CD8-positive, alpha-beta memory T cell (primary cell): ENCODE results near the gene KCTD7. TPM values are rescaled to one million over a fixed set of nuclear protein-coding genes. Genes with fewer than 3 reads are reported as not detected.
"Not testable (repeated sequence)": the region's sequence is repeated elsewhere in the genome, so short reads cannot be mapped to it uniquely, and the experiment has no call there.

Experiments used
- CTCF ChIA-PET: fragments of 350-600 bp; sonication (Branson Sonifier 250); formaldehyde crosslinking; loops from one replicate; lab custom pipeline; 2021; ENCODE audit warnings: antibody characterized with exemption; lab: Charles Lee
- POLR2A ChIA-PET: fragments of 350-600 bp; sonication (Branson Sonifier 250); formaldehyde crosslinking; loops from one replicate; lab custom pipeline; 2021; ENCODE audit warnings: antibody characterized with exemption; lab: Charles Lee
- DNase-seq, 5 donors: peaks; one replicate each; pipeline versions ENCODE4 v3.0.0 to v3.0.0-alpha.2; 2020 to 2022; ENCODE audit warnings: mixed read lengths in 1 of 5
- H3K27ac ChIP-seq: one replicate; pipeline ENCODE4 v1.7.0; 2013; ENCODE audit warnings: low read depth, mild to moderate bottlenecking, low read length, moderate library complexity
- H3K27me3 ChIP-seq: 2 replicates; pipeline ENCODE4 v1.7.0; 2013; ENCODE audit warnings: low read length, mild to moderate bottlenecking; ENCODE audit not compliant: insufficient read depth, poor library complexity, severe bottlenecking
- H3K36me3 ChIP-seq: 2 replicates; pipeline ENCODE4 v1.7.0; 2013; ENCODE audit warnings: mild to moderate bottlenecking, low read length, moderate library complexity; ENCODE audit not compliant: insufficient read depth
- H3K4me1 ChIP-seq: 2 replicates; pipeline ENCODE4 v1.7.0; 2013; ENCODE audit warnings: mild to moderate bottlenecking, low read length, moderate library complexity; ENCODE audit not compliant: insufficient read depth
- H3K4me3 ChIP-seq: 2 replicates; pipeline ENCODE4 v1.7.0; 2013; ENCODE audit warnings: mild to moderate bottlenecking, low read length
- H3K9me3 ChIP-seq: 2 replicates; pipeline ENCODE4 v1.7.0; 2013; ENCODE audit warnings: mild to moderate bottlenecking, low read length
- H3K27ac Mint-ChIP-seq, 8 donors: one replicate each; pipeline ENCODE4 v1.8.0; 2020 to 2021; ENCODE audit warnings: mixed read lengths in 8 of 8, mild to moderate bottlenecking in 6 of 8, inconsistent platforms in 3 of 8, moderate library complexity in 3 of 8
- H3K27me3 Mint-ChIP-seq, 2 donors: one replicate each; pipeline ENCODE4 v1.8.0; 2020 to 2021; ENCODE audit warnings: mixed read lengths in 2 of 2, mild to moderate bottlenecking in 1 of 2, moderate library complexity in 1 of 2
- H3K36me3 Mint-ChIP-seq, 3 donors: one replicate each; pipeline ENCODE4 v1.8.0; 2020 to 2021; ENCODE audit warnings: mixed read lengths in 3 of 3, inconsistent platforms in 1 of 3, mild to moderate bottlenecking in 1 of 3
- H3K4me1 Mint-ChIP-seq, 3 donors: one replicate each; pipeline ENCODE4 v1.8.0; 2020 to 2021; ENCODE audit warnings: mixed read lengths in 3 of 3, inconsistent platforms in 1 of 3, mild to moderate bottlenecking in 1 of 3
- H3K4me3 Mint-ChIP-seq, 7 donors: one replicate each; pipeline ENCODE4 v1.8.0; 2020 to 2021; ENCODE audit warnings: mixed read lengths in 7 of 7, mild to moderate bottlenecking in 6 of 7, moderate library complexity in 4 of 7, inconsistent platforms in 2 of 7
- H3K9me3 Mint-ChIP-seq, 5 donors: one replicate each; pipeline ENCODE4 v1.8.0; 2020 to 2022; ENCODE audit warnings: mixed read lengths in 5 of 5, mild to moderate bottlenecking in 3 of 5, moderate library complexity in 2 of 5, inconsistent platforms in 1 of 5
- polyA plus RNA-seq: library from polyadenylated mRNA; unstranded; fragments of 300-500 nt; fragmentation: Illumina TruSeq; gene quantifications from one replicate; pipeline ENCODE4 v1.2.3, GENCODE V29; 2021
- total RNA-seq, 2 experiments: library from RNA; stranded (reverse); gene quantifications; one replicate each; pipeline ENCODE4 v1.2.3, GENCODE V29; 2021

Gene KCTD7
- total and polyA plus RNA-seq, 3 experiments from 2014 or later = 11.6 to 17.1 (median 12.5) TPM

GRCh38 chr7:66627151-66627681 is 1.5 kb upstream of the KCTD7 start:
- POLR2A ChIA-PET = interaction anchor here (0.7 to 3.1 kb wide), 4 partner anchors 9 to 179 kb away, joined by 3 to 14 read pairs (median 8); no protein-coding TSS in a partner anchor
- DNase-seq = no peak
- peaks cover 0 to 12% (median 0%) of the 10 kb centered on the region in 3 donors for H3K36me3 Mint-ChIP-seq
- no peak overlapping the region for H3K4me3 ChIP-seq
- H3K27me3 ChIP-seq = no peaks in the 10 kb centered on the region
- H3K4me3 Mint-ChIP-seq = peak overlapping the region; percentile 70 to 91 (median 80)
- peaks cover 33% of the 10 kb centered on the region for H3K4me1 ChIP-seq
- H3K9me3 Mint-ChIP-seq = no peaks in the 10 kb centered on the region
- CTCF ChIA-PET = interaction anchor here (1.4 to 3.0 kb wide), 2 partner anchors 27 to 70 kb away, joined by 4 to 11 read pairs; no protein-coding TSS in a partner anchor
- no peaks in the 10 kb centered on the region for H3K9me3 ChIP-seq
- H3K27me3 Mint-ChIP-seq = peaks cover 0 to 4% of the 10 kb centered on the region in 2 donors
- peak overlapping the region; percentile 59 to 97 (median 73) for H3K27ac Mint-ChIP-seq
- peaks cover 31 to 40% (median 34%) of the 10 kb centered on the region in 3 donors for H3K4me1 Mint-ChIP-seq
- H3K27ac ChIP-seq = no peak overlapping the region
- H3K36me3 ChIP-seq = no peaks in the 10 kb centered on the region

GRCh38 chr7:66627881-66628360 is 760 bp upstream of the KCTD7 start:
- H3K4me1 Mint-ChIP-seq = peaks cover 36 to 47% (median 41%) of the 10 kb centered on the region in 3 donors
- peak overlapping the region; percentile 90 for H3K4me3 ChIP-seq
- peak overlapping the region; percentile 89 to 98 (median 92) for H3K4me3 Mint-ChIP-seq
- POLR2A ChIA-PET = interaction anchor here (0.7 to 3.1 kb wide), 6 partner anchors 9 to 178 kb away, joined by 3 to 14 read pairs (median 5); partner anchors contain the start of gene RABGEF1
- H3K27ac ChIP-seq = peak overlapping the region; percentile 94
- DNase-seq = peak in 3 of 5 donors; percentile 9 to 53 (median 17)
- peaks cover 0 to 4% of the 10 kb centered on the region in 2 donors for H3K27me3 Mint-ChIP-seq
- H3K36me3 ChIP-seq = no peaks in the 10 kb centered on the region
- H3K9me3 ChIP-seq = no peaks in the 10 kb centered on the region
- peaks cover 38% of the 10 kb centered on the region for H3K4me1 ChIP-seq
- CTCF ChIA-PET = interaction anchor here (1.4 to 3.0 kb wide), 2 partner anchors 27 to 70 kb away, joined by 4 to 11 read pairs; no protein-coding TSS in a partner anchor
- H3K27me3 ChIP-seq = no peaks in the 10 kb centered on the region
- peaks cover 0 to 16% (median 1%) of the 10 kb centered on the region in 3 donors for H3K36me3 Mint-ChIP-seq
- no peaks in the 10 kb centered on the region for H3K9me3 Mint-ChIP-seq
- H3K27ac Mint-ChIP-seq = peak overlapping the region; percentile 92 to 98 (median 94)

DNA sequence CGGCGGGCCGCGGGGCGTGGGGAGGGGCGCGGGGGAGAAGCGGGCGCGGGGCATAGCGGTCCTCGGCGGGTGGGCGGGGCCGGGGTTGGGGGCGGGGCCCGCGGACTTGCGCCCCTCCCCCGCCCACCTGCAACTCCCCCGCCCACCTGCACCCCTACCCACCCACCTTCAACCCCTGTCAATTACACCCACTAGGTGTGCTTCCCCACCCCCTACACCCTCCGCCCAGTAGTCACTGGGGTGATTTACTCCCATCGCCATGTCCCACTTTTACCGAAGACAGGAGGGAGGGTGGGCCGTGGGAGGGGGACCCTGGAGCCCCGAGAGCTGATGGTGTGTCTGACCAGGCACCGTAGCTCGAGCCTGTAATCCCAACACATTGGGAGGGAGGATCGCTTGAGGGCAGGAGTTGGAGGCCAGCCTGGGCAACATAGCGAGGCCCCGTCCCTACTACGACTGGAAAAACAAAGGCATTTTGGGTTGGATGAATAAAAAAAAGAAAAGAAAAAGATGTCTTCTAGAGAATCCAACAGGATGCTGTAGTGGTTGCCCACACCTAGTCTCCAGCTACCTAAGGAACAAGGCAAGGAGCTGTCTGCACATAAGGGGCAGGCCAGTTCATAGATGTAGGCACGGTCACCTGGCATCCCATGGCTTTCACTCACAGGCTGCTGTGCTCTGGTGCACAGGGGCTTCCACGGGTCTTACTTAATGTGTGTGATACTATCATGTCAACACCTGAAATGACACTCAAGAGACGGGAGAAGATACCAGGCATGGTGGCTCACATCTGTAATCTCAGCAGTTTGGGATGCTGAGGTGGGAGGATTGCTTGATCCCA is 761 bp downstream of the KCTD7 start:
- Histone ChIP-seq H3K4me1 (peaks cover 41% of the 10 kb centered on the region), H3K36me3 (peaks cover 8% of the 10 kb centered on the region), H3K27me3 (no peaks in the 10 kb centered on the region), H3K9me3 (no peaks in the 10 kb centered on the region), H3K4me3 (peak overlapping the region; percentile 58), H3K27ac (peak overlapping the region; percentile 70)
- POLR2A ChIA-PET = interaction anchor here (0.6 to 3.1 kb wide), 7 partner anchors 13 to 759 kb away, joined by 3 to 14 read pairs (median 4); partner anchors contain the start of genes RABGEF1 and TYW1
- H3K4me1 Mint-ChIP-seq = peaks cover 48 to 58% (median 51%) of the 10 kb centered on the region in 3 donors
- H3K27ac Mint-ChIP-seq = peak overlapping the region; percentile 89 to 98 (median 92)
- H3K36me3 Mint-ChIP-seq = peaks cover 0 to 28% (median 4%) of the 10 kb centered on the region in 3 donors
- no peak for DNase-seq
- no peaks in the 10 kb centered on the region for H3K9me3 Mint-ChIP-seq
- peak overlapping the region; percentile 72 to 97 (median 89) for H3K4me3 Mint-ChIP-seq
- H3K27me3 Mint-ChIP-seq = peaks cover 0 to 4% of the 10 kb centered on the region in 2 donors
- CTCF ChIA-PET = interaction anchor here (1.2 to 3.0 kb wide), 2 partner anchors 8 to 25 kb away, joined by 3 to 11 read pairs; no protein-coding TSS in a partner anchor

DNA sequence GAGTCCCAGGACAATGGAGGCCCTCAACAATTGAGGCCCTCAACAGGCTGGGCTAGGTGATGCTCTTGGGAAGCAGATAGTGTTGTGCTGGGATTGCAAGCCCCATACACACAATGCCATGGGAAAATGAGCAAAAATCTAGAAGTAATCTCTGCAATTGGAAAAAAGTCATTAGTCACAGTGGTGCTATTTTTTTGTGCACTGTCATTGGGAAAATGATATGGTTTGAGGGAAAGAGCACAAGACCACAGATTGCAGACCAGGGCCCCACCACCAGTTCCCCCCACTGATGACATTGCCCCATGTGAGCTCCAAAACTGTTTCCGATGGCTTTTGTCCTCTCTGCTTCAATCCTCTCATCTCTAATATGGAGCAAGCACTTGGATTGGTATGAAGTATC is 1.9 kb downstream of the KCTD7 start:
- Histone ChIP-seq H3K36me3 (peaks cover 10% of the 10 kb centered on the region), H3K4me1 (peaks cover 44% of the 10 kb centered on the region), H3K27ac (no peak overlapping the region), H3K27me3 (no peaks in the 10 kb centered on the region), H3K4me3 (no peak overlapping the region), H3K9me3 (no peaks in the 10 kb centered on the region)
- Mint-ChIP-seq H3K27me3 (peaks cover 0 to 1% of the 10 kb centered on the region in 2 donors), H3K4me1 (peaks cover 49 to 66% (median 54%) of the 10 kb centered on the region in 3 donors), H3K27ac (peak overlapping the region; percentile 78 to 98 (median 90)), H3K9me3 (no peaks in the 10 kb centered on the region), H3K4me3 (peak overlapping the region; percentile 71 to 91 (median 84)), H3K36me3 (peaks cover 0 to 34% (median 5%) of the 10 kb centered on the region in 3 donors)
- ChIA-PET CTCF (interaction anchor here (2.9 kb wide), 1 partner anchor 73 kb away, joined by 11 read pairs; no protein-coding TSS in a partner anchor), POLR2A (interaction anchor here (1.1 to 3.4 kb wide), 2 partner anchors 20 to 24 kb away, joined by 3 to 20 read pairs; no protein-coding TSS in a partner anchor)
- no peak for DNase-seq

GRCh38 chr7:66631471-66631870 is 2.8 kb downstream of the KCTD7 start:
- Mint-ChIP-seq H3K9me3 (no peaks in the 10 kb centered on the region), H3K4me1 (peaks cover 51 to 71% (median 54%) of the 10 kb centered on the region in 3 donors), H3K27me3 (peaks cover 0 to 1% of the 10 kb centered on the region in 2 donors), H3K27ac (peak overlapping the region; percentile 43 to 98 (median 88)), H3K36me3 (peaks cover 0 to 34% (median 5%) of the 10 kb centered on the region in 3 donors), H3K4me3 (peak overlapping the region; percentile 71 to 91 (median 84))
- peak in 2 of 5 donors; percentile 50 to 54 for DNase-seq
- Histone ChIP-seq H3K36me3 (peaks cover 10% of the 10 kb centered on the region), H3K27me3 (no peaks in the 10 kb centered on the region), H3K27ac (peak overlapping the region; percentile 12), H3K4me3 (peak overlapping the region; percentile 34), H3K4me1 (peaks cover 44% of the 10 kb centered on the region), H3K9me3 (no peaks in the 10 kb centered on the region)
- ChIA-PET CTCF (interaction anchor here (0.9 to 2.9 kb wide), 2 partner anchors 18 to 74 kb away, joined by 3 to 11 read pairs; no protein-coding TSS in a partner anchor), POLR2A (interaction anchor here (0.7 to 3.4 kb wide), 4 partner anchors 11 to 23 kb away, joined by 3 to 20 read pairs (median 4); no protein-coding TSS in a partner anchor)

- DNase-seq = no peak
- peaks cover 43 to 65% (median 44%) of the 10 kb centered on the region in 3 donors for H3K4me1 Mint-ChIP-seq
- peak overlapping the region in 1 of 7 donors; percentile 13 for H3K4me3 Mint-ChIP-seq
- H3K36me3 ChIP-seq = peaks cover 27% of the 10 kb centered on the region
- H3K27ac ChIP-seq = no peak overlapping the region
- CTCF ChIA-PET = no interaction called here
- no peaks in the 10 kb centered on the region for H3K9me3 ChIP-seq
- no peaks in the 10 kb centered on the region for H3K9me3 Mint-ChIP-seq
- POLR2A ChIA-PET = interaction anchor here (0.6 kb wide), 2 partner anchors 18 to 518 kb away, joined by 4 read pairs; no protein-coding TSS in a partner anchor
- no peaks in the 10 kb centered on the region for H3K27me3 ChIP-seq
- H3K4me3 ChIP-seq = no peak overlapping the region
- peaks cover 0 to 1% of the 10 kb centered on the region in 2 donors for H3K27me3 Mint-ChIP-seq
- H3K27ac Mint-ChIP-seq = peak overlapping the region in 6 of 8 donors; percentile 34 to 95 (median 80)
- H3K36me3 Mint-ChIP-seq = peaks cover under 1 to 56% (median 10%) of the 10 kb centered on the region in 3 donors
- H3K4me1 ChIP-seq = peaks cover 35% of the 10 kb centered on the region
These were observed 6.1 kb downstream of the KCTD7 start for GRCh38 chr7:66634816-66635215.

DNA sequence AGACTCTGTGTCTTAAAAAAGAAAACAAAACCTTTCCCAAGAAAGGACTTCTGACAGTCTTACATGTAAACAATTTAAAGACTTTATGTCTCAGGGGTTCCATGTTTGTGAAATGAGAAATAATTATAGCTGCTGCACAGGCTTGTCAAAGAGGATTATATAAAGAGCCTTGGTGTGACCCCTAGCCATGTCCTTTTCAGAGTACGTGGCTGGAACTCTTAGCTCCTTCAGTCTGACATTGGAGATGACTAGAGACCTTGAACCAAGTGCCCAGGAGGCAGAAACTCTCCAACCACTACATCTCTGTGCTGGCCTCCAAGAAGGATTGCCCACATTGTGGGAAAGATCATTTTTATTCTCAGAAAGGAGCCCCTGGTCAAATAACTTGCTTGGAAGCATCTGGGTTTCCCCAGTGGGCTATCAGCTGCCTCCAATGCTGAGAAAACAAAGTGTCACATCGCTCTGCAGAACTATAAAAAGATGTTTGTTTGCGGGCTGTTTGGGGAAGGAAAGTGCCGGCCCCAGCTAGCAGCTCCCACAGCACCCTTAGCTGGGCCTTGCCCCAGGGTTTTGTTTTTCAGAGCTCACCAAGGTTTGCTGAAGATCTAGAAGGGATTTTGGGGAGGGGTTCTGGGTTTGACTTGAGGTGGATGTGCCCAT is 6.8 kb downstream of the KCTD7 start:
- POLR2A ChIA-PET = interaction anchor here (0.6 kb wide), 2 partner anchors 18 to 519 kb away, joined by 4 read pairs; no protein-coding TSS in a partner anchor
- H3K9me3 ChIP-seq, DNase-seq, H3K27ac ChIP-seq, H3K9me3 Mint-ChIP-seq, H3K27me3 Mint-ChIP-seq, CTCF ChIA-PET, H3K27me3 ChIP-seq, H3K4me3 ChIP-seq: not testable (repeated sequence)
- H3K4me1 Mint-ChIP-seq = peaks cover 41 to 65% (median 43%) of the 10 kb centered on the region in 3 donors
- H3K4me1 ChIP-seq = peaks cover 29% of the 10 kb centered on the region
- peak overlapping the region in 1 of 7 donors; percentile 13 for H3K4me3 Mint-ChIP-seq
- H3K27ac Mint-ChIP-seq = peak overlapping the region in 5 of 8 donors; percentile 34 to 61 (median 51)
- H3K36me3 ChIP-seq = peaks cover 34% of the 10 kb centered on the region
- H3K36me3 Mint-ChIP-seq = peaks cover 6 to 60% (median 16%) of the 10 kb centered on the region in 3 donors
